HG02885 (cell line): ENCODE results near the gene TYRO3.

Experiments
- ATAC-seq: cut with Tn5 transposase; IDR thresholded peaks from one replicate; pipeline ENCODE4 v1.9.1; 2021; ENCODE audit warnings: mild to moderate bottlenecking; ENCODE audit not compliant: unreplicated experiment, poor library complexity

The TYRO3 gene

DNA sequence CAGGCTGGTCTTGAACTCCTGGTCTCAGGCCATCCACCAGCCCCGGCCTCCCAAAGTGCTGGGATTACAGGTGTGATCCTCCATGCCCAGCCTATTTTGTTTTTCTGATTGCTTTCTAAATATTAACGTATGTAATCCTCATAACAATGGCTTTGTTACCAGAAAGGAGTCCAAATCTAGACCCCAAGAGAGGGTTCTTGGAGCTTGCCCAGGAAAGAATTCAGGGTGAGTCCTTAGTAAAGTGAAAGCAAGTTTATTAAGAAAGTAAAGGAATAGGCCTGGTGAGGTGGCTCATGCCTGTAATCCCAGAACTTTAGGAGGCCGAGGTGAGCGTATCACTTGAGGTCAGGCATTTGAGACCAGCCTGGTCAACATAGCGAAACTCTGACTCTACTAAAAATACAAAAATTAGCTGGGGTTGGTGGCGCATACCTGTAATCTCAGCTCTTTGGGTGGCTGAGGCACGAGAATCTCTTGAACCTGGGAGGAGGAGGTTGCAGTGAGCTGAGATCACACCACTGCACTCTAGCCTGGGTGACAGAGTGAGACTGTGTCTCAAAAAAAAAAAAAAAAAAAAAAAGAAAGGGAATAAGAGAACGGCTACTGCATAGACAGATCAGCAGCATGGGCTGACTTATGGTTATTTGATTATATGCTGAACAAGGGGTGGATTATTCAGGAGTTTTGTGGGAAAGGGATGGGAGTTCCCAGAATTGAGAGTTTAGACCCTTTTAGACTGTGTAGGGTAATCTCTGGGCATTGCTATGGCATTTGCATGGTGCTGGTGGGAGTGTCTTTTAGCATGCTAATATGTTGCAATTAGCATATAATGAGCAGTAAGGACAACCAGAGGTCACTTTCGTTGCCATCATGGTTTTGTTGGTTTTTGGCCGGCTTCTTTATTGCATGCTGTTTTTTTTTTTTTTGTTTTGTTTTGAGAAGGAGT, 36.1 kb downstream of the TYRO3 start:
- no peak for ATAC-seq

DNA sequence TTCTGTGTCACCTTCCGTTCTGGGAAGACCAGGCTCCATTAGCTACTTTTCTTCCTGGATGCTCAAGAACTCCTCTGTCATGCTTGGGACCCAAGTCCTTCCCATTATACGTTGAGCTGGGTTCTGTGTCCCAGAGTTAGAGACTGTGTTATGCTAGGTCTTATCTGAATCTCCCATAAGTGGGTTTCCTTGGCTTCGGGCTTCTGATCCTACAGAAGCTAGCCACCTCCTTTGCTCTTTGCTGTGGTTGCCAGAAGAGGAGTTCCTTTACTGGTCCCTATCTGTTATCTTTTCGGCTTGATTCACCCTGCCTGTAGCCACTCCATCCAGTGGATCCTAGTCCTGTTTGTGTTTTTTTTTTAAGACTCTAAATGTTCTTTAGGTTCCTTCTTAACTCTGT, 38.0 kb downstream of the TYRO3 start:
- no peak for ATAC-seq

- no peak for ATAC-seq
Measured at GRCh38 chr15:41597787-41598186, 38.8 kb downstream of the TYRO3 start.

- ATAC-seq, result no peak
Measured at GRCh38 chr15:41599061-41599460, 40.0 kb downstream of the TYRO3 start.

DNA sequence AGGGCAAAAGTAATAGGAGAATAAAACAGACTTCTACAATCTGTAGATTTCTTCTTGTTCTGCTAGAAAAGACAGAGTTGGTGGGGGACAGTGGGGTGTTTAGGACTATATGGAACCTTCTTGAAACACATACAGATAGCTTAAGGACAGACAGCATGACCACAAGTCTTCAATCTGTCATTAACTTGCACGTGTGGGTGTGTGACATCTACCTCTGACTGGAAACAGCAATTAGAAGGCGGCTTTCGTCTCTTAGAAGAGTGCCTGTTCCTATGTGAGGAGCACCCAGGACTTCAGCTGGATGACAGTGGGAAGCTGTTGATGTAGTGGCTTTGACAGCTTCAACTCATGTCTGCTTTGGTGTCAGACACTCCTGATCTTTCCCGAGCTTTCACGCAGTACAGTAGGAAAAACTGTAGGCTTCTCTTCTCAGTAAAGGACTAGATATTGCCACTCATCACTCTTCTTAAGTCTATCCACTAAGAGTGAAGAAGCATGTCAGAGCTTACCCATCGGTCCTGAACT, 44.5 kb downstream of the TYRO3 start:
- no peak for ATAC-seq

DNA sequence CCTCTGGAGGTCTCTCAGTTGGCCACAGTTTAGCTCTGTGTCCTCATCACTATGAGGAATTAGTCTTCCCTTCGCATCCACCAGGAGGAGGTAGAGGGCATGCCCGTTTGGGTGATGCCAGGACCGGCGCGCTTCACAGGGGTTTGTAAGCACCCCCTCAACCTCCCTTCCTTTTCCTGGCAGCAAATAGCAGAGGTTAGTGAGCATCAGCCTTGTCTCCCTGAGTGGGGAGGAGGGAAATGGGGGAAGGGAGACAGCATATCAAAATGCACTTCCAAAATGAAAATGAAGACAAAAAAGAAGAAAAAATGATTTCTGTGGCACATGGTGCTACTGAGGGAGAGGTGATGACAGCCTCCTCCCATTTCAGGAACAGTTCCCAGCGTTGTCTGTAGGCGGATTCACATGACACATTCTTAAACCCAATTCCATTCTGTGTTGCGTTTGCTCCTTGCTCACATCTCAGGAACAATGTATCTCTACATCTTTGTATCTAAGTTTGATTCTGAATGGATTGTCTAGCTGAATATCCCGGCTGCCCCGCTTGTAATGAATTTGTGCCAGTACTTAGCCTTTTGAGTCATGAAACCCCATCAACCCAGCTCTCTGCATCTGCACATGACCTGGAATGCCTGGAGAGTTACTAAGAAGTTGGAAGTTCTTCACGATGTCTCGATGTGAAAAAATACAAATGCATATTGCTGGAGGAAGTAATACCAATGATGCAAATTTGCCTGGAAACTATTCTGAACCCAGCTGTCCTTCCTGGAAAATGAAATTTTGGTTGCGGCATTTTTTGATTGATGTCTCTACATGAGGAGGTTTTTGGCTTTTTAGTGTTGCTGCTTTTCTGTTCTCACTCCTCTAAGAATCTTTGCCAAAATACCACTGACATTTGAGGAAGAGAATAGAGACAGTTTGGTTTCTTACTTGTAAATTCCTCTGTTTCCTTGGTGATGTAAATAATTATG, 45.2 kb downstream of the TYRO3 start:
- peak; percentile 50 for ATAC-seq

DNA sequence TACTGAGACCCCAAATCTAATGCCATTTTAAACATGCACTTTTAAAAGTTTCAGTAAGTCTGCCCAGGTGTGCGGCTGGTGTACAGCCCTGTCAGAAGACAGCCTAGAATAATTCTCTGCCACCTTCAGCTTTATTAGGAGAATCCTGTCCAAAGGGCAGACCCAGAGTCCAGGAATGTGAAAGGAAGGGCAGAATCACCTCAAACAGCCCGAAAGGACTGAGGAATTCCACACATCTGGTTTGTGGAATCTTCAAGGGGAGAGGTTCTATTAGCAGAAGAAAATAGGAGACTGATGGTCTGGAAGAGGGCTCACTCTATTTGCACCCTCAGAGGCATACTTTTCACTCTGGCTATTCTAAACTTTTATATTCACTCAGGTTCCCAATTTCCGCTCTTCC, 46.6 kb downstream of the TYRO3 start:
- ATAC-seq, result no peak

DNA sequence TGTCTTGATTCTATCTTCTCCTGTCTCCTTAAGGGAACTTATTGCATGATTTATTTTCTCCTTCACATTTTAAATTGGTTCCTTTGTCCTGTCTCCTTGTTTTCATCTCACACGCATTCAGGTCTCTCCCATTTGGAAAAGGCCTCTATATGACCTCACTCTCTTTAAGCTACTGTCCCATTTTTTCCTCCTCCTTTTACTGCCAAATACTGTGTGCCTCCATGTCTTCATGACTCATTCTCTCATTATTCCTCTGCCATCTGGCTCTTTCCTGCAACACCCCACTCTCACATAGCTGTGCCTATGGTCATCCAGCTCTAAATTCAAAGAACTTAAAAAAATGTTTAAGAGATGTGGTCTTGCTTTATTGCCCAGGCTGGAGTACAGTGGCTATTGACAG, 48.0 kb downstream of the TYRO3 start:
- no peak for ATAC-seq

DNA sequence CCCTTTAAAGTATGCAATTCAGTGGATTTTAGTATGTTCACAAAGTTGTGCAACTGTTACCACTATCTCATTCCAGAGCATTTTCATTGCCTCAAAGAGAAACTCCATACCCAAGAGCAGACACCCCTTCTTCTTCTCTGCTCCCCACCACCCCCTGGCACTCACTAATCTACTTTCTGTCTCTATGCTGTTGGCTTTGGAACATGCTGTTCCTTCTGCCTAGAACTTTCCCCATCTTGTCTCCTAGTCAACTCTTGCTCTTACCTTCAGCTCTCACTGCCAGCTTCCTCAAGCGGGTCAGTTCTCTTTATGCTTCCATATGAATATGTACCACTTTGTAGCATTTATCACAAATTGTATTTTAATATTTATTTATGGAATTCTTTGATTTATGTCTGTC, 50.1 kb downstream of the TYRO3 start:
- no peak for ATAC-seq

DNA sequence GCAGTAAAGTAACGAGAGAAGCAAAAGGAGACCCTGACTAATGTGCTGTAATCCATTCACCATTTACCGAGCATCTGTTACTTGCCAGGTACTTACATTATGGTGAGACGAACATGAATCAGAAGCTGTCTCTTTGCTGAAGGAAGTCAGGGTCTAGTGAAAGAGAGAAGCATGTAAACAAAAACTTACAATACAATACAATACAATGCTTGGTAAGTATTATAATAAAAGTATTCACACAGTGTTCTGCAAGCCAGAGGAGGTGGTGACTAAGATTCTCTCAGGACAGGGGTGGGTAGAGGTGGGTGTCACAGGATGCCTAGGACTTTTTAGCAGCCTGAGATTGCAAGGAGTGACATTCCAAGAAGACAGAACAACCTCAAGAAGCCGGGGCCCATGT, 51.0 kb downstream of the TYRO3 start:
- no peak for ATAC-seq

- ATAC-seq, result no peak
Measured at GRCh38 chr15:41620536-41621199, 61.7 kb downstream of the TYRO3 start.

DNA sequence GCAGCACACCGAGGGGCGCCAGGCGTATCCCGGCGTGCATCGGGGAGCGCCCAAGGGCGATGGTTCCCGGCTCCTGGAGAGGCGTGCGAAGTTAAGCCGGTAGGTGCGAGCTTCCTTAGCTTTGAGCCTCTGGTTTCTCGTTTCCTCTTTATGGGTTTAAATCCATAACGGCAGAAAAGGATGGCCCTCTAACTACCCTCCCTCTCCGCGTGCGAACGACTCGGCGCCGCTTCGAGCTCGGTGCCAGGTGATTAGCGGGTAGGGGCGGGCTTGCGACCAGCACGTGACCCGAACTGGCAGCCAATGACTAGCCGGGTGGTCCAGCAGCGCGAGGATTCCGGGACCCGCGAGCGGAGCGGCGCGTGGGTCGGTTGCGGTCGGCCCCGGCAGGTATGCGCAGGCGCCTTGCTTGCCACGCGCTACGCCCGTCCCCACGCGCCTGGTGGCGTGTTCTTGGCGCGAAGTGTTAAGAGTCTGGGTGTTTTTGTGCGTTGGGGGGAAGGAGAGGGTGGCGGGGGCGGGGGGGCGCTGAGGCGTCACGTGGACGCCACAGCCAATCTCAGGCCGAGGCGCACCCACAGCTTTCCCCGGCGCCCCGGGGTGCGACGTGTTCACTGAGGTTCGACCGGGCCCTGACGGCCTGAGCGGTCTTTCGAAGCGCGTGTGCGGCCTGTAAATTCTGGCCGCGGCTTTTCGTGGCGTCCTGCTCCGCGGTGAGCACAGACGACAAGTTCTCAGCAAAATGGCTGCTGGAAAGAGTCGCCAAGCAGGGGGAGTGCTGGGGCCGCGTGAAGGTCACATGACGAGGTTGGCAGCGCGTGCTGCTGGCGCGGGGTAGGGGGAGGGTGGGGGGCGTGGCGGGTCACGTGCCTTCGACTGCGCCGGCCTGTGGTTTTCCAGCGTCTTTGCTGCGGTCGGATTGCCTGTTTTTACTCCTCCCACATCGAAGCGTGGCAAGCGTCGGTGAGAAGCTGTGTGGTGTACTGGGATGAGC, 62.5 kb downstream of the TYRO3 start:
- peak; percentile 72 for ATAC-seq

- no peak for ATAC-seq
Measured at GRCh38 chr15:41622901-41623300, 63.9 kb downstream of the TYRO3 start.

GRCh38 chr15:41627203-41627602, 68.2 kb downstream of the TYRO3 start:
- ATAC-seq, result no peak

GRCh38 chr15:41629463-41629862, 70.5 kb downstream of the TYRO3 start:
- no peak for ATAC-seq

GRCh38 chr15:41629883-41630282, 70.9 kb downstream of the TYRO3 start:
- no peak for ATAC-seq

GRCh38 chr15:41630616-41631217, 71.7 kb downstream of the TYRO3 start:
- ATAC-seq, result no peak

- ATAC-seq, result no peak
Measured at GRCh38 chr15:41631880-41632470, 73.0 kb downstream of the TYRO3 start.
